ENCODE results near the gene CHFR.
"Not testable (repeated sequence)": the region's sequence is repeated elsewhere in the genome, so short reads cannot be mapped to it uniquely, and the experiment has no call there.

CHFR gene

DNA sequence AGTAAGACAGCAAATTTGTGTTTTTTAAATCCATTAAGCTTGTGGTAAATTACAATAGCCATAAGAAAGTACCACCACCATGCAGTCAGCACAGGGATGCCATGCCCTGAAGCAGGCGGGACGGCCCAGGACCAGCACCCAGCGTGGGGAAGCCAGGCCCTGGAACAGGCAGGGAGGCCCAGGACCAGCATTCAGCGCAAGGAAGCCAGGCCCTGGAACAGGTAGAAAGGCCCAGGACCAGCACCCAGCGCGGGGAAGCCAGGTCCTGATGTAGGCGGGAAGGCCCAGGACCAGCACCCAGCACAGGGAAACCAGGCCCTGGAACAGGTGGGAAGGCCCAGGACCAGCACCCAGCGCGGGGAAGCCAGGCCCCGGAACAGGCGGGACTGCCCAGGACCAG, 13.2 kb downstream of the CHFR start:
- FAIRE-seq: no peak

DNA sequence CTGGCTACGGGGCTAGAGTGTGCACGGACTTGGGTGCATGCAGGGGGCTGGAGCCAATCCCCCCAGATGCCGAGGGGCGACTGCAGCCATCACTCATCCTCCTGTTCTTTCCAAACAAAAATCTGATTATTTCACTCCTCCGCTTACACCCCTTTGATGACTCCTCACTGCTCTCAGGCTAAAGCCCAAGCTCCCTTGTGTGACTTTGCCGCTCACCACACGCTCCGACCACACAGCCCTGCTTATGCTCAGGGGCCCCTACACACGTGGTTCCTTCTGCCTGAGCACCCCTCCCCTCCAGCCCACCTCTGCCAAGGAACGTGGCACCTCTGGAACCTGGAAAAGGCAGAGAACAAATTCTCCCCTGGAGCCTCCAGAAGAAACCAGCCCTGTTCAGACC, 13.7 kb downstream of the CHFR start:
- FAIRE-seq: no peak

- FAIRE-seq: no peak
Observed at GRCh38 chr12:132872975-132873421, 14.4 kb downstream of the CHFR start.

DNA sequence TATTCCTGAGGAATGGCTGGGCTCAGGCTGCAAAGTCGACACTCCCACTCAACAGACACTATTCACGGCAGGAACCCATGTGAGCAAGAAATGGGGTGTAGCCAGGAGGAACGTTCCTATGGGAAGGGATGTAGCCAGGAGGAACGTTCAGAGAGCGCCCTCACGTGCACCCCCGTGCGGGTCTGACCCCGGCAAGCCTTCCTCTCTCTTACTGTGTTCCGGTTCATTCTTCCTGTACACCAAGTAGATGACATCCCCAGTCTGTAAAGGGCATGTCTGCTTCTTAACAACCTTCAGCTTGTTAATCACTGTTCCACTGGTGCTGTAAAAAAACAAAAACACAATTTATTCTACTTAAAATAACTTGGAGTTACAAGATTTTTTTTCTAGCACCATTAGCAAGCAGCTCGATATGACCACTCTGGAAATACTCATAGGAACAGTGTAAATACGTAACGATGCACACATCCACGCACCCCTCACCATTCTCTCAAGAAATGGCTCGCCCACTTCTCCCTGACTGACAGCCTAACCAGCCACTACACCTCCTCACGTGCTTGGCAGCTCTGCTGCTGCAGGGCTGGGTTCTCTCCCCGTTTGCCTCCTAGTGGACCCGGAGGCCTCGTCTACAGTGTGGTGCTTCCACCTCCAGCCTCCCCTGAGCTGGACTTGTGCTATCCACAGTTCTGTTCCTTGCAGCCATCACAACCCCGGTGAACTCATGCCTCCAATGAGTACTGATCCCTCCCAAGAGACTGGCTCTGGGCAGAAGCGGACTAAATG, 15.1 kb downstream of the CHFR start:
- FAIRE-seq: no peak

DNA sequence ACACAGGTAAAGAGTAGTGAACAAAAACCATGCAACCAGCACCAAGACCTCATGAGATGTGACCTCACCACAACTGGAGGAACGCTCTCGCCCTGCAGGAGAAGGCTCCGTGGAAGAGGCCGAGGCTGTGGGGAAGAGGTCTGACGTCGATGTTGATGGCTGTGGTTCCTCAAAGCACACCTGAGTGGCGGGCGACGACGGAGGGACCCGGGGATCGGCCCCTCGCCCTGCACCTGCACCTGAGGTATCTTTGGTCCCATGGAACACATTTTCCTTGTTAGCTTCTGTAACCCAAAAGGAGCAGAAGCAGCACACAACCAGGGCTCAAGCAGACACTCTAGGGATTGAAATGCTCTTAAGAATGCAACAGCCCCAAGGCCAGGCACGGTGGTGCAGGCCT, 17.9 kb downstream of the CHFR start:
- no peak for FAIRE-seq

- FAIRE-seq: no peak
Observed at GRCh38 chr12:132866251-132866828, 21.1 kb downstream of the CHFR start.

GRCh38 chr12:132861558-132861957, 25.8 kb downstream of the CHFR start:
- FAIRE-seq: no peak

DNA sequence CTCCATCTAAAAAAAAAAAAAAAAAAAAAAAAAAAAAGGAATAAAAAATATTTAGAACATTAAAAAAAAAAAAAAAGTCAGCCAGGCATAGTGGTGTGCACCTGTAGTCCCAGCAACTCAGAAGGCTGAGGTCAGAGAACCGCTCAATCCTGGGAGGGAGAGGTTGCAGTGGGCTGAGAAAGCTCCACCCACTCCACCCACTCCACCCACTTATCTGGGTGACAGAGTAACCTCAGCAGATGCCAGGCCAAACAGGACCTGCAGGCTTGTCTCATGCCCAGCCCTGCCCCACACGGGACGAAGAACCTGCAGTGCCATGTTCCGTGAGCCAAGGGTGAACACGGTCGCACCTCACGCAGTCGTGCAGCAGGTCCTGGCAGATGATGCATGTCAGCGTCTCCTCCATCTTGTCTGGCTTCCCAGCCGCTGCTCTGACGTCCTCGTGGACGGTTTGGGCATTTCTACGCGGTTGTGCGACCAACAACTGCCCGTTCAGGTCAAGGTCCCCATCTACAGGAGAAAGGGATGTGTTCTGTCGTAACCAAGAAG, 28.6 kb downstream of the CHFR start:
- FAIRE-seq: no peak

GRCh38 chr12:132857019-132857418, 30.4 kb downstream of the CHFR start:
- not testable (repeated sequence) for FAIRE-seq

- no peak for FAIRE-seq
Observed at GRCh38 chr12:132856581-132856980, 30.8 kb downstream of the CHFR start.

DNA sequence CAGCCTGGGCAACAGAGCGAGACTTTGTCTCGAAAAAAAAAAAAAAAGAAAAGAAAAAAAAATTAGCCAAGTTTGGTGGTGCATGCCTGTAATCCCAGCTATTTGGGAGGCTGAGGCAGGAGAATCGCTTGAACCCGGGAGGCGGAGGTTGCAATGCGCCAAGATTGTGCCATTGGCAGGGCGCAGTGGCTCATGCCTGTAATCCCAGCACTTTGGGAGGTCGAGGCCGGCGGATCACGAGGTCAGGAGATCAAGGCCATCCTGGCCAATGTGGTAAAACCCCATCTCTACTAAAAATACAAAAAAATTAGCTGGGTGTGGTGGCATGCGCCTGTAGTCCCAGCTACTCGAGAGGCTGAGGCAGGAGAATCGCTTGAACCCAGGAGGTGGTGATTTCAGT, 32.2 kb downstream of the CHFR start:
- FAIRE-seq: not testable (repeated sequence)

DNA sequence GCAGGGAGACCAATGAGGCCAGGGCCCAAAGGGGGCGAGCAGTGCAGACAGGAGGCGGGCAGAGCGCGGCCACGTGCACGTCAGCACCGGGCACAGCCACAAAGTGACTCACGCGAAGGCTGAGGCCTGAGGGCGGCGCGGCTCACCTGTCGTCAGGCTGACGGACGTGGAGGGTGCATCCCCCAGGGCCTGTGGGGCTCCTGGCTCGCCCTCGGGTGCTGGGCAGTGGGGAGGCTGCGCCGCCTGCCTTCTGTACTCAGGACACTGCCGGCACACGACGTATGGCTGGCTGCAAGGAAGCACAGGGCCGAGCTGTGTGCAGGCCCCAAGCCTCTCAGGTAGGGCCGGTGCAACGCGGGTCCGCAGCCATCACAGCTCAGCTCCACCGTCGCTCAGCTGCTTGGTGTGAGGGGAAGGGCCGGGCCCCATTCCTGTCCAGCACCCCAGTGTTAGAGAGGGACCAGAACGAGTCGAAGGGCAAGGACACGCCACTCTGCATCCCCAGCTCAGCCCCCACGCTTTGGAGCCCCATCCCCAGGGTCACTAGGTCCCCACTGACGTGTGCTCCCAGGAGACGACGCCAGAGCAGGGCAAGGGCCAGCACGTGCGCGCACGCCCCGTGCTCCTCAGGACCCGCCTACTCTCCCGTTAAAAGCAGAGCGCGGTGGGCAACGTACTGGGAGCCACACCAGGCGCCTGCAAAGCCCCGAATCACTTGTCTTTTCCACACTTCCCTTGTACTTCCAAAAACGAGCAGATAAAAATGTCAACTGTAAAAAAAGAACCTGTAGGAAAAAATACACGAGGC, 33.9 kb downstream of the CHFR start:
- FAIRE-seq: no peak

DNA sequence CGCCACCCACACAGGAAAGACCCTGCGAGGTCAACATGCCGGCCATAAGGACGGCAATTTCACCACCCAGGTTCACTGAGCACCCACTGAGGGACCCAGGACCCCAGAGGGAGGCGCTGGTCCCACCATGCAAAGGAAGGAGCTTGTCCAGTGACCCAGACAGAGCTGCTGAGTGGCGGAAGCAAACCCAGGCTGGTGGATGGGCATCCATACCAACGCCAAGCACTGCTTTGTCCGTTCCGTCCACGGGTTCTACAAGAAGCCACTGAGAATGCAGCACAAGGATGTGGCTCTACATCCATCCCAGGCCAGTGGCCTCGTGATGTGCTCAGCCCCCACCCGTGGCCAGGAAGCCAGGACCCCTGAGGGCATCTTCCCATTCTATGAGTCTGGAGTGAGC, 34.9 kb downstream of the CHFR start:
- FAIRE-seq: no peak

DNA sequence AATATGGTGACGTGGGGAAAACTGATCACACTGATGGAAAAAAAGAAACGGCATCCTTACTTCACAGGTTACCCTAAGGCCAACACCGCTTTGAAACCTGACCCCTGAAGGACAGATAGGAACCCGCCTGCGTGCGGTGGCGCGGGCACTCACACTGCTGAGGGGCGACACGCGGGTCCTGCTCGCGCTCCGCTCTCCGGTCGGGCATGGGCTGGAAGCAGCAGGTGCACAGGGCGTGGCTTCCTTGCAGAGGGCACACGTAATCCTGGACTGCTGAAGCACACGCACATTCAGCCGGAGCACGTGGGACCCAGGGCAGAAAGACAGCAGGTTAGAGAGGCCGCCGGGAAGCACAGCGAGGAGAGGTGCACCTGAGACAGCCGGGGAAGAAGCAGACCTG, 35.9 kb downstream of the CHFR start:
- FAIRE-seq: no peak

- FAIRE-seq: no peak
Observed at GRCh38 chr12:132850291-132850690, 37.1 kb downstream of the CHFR start.

GRCh38 chr12:132848521-132848920, 38.9 kb downstream of the CHFR start:
- no peak for FAIRE-seq

DNA sequence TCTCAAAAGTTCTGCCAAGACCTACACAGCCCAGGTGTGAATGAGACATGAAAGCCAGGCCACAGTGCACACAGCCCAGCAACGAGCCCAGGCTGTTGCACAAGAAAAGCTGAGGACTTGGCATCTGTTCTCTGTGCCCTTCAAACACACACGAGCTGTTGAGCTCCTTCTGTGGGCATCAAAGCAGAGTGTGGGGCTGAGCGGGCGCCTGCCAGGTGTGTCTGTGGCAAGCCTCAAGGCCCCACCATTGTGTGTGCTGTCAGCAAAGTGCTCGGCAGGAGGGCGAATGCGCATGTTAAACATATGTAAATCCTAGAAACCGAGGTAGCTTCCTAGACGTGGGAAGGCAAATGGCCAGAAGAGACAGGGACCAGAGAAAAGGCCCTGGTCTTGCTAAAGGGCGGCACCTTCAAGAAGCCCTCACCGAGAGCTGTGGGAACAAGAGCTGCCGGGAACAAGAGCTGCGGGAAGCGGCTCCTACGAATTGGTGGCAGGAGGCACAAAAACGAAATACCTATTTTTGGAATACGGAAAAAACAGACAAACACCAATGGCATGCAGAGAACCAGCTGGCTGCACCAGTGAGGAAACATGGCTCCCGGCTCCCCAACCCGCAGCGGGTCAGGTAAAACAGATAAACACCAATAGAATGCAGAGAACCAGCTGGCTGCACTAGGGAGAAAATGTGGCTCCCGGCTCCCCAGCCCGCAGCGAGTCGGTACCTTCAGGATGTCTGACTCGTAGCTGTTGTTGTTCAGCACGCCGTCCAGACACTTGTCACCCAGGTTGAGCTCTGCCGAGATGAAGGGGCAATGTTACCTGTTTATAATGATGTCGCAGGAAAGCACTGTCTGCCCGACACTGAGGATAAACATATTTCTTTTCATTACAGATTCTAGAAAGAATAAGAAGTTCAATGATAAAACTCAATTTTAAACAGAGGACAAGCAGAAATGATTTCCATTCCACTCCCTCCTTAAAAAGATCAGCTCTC, 39.7 kb downstream of the CHFR start:
- no peak for FAIRE-seq

GRCh38 chr12:132844681-132845080, 42.7 kb downstream of the CHFR start:
- FAIRE-seq: not testable (repeated sequence)

DNA sequence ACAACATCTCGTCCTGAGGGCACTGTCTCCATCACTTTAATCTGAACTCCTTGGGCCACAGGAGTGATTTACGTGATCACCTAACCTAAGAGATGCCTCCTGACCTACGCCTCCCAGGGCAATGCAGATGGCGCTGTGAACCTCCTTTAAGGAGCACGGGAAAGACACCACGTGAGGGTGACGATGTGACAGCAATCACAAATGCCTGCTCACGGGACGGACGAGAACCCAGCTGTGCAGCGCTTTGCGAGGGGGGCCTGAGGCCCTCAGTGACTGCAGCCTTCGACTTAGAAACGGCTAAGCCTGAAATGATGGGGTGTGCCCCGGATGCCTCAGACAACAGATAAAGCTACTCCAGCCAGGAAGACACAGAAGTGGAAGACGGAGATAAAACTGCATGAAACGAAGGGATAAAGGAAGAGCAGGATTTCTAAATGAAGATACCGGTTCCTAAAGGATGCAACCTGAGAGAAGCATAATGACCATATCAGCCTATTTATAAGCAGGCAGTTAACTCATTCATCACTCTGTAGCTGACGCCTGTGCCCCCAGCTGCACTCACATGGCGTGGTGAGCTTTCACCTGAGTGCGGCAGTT, 44.9 kb downstream of the CHFR start:
- FAIRE-seq: no peak

DNA sequence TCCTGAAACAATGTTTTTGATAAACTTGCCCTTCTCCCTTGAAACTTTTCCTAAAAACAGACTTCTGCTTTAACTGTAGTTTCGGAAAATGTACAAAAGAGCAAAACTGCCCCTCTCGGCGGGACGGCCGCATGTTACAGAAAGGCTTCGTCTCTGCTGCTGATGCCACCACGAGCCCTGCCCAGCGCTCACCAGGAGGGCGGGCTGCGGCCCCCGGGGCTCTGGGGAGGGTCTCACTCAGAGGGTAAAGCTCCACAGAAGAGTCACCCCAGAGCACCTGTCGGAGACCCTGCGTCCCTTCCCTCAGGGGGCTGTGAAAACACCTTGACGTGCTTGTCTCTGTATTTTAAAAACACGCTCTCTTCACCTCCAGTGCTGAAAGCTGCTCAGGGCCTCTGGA, 46.3 kb downstream of the CHFR start:
- FAIRE-seq: no peak

DNA sequence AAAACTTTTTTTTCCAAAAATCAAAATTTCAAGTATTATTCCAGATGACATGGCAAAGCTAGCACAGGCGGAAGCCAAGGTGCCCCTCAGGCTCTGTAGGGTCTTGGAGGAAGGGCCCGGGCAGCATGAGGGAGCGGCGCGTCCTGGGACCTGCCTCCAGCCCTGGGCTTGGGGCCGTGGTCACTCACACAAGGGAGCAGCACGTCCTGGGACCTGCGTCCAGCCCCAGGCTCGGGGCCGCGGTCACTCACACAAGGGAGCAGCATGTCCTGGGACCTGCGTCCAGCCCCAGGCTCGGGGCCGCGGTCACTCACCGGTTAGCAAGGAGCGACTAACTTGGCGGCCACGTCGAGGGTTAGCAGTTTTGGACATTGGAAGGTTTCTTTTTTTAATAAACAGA, 46.9 kb downstream of the CHFR start:
- no peak for FAIRE-seq
